ENCODE results near the gene HSD17B2.
A peak's percentile ranks its signal among the peaks of the same experiment; 100 is the strongest.

The HSD17B2 gene

DNA sequence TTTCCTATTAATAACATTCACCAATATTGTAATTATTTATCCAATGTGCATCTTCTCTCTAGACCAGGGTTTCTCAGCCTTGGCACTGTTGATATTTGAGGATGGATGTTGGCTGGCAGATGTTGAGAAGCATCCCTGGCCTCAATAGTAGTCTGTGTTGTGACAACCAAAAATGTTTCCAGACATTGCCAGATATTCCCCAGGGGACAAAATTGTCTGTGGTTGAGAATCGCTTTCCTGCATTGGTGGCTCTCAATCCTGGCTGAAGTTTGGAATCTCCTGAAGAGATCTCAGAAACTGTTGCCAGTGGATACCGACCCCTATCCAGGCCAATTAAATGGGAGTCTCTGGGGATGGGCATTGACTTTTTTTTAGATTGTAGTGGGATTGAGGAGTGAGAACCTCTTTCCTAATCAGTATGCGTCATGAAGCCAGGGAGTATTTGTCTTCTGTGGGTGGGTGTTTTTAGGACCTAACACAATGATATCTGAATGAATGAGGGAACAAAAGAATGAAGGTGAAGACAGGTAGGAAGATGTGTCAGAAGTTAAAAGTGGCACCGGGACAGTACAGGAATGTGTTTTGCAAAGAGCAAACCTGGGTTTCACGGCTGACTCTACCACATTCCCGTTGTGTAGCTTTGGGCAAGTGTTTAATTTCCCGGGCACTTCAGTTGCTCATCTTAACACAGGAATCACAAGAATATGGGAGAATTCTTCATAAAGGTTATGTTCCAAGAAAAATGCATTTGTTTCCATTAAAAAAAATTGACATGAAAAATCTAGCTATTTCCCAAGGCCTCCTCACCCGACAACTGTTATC is 24.3 kb downstream of the HSD17B2 start:
- TF ChIP-seq, protein P1, sequence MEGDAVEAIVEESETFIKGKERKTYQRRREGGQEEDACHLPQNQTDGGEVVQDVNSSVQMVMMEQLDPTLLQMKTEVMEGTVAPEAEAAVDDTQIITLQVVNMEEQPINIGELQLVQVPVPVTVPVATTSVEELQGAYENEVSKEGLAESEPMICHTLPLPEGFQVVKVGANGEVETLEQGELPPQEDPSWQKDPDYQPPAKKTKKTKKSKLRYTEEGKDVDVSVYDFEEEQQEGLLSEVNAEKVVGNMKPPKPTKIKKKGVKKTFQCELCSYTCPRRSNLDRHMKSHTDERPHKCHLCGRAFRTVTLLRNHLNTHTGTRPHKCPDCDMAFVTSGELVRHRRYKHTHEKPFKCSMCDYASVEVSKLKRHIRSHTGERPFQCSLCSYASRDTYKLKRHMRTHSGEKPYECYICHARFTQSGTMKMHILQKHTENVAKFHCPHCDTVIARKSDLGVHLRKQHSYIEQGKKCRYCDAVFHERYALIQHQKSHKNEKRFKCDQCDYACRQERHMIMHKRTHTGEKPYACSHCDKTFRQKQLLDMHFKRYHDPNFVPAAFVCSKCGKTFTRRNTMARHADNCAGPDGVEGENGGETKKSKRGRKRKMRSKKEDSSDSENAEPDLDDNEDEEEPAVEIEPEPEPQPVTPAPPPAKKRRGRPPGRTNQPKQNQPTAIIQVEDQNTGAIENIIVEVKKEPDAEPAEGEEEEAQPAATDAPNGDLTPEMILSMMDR (IDR thresholded peaks at IDR 0.05; ENCODE audit: extremely low read depth, insufficient read depth, missing control alignments): no peak
- DNase-seq (ENCODE audit: low spot score): no peak
- in situ Hi-C loops (cut with MboI; ENCODE audit: low pct_unique_long_range_greater_than_20kb, low sequenced_read_pairs, unreplicated experiment): no loop called here

DNA sequence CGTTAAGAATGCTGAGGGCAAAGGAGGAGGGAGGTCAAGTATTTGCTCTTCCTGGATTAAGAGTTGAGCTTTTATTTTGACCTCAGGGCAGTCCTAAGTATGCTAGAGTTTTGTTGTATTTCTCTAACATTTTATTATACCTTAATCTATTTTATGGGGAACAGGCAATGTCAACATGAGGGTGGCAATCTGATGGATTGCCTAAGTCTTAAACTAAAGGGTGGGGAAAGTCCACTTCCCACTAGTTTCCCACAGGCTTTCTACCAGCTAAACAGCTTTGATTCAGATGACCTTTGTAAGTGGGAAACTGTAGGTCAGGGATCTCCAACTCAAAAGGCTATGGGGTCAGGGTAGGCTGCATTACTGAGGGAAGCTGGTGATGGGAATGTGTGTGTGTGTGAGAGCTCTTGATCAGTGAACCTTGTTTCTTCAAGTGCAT is 24.9 kb downstream of the HSD17B2 start:
- in situ Hi-C loops (cut with MboI; ENCODE audit: low pct_unique_long_range_greater_than_20kb, low sequenced_read_pairs, unreplicated experiment): no loop called here
- DNase-seq (ENCODE audit: low spot score): no peak
- TF ChIP-seq, protein P1 (IDR thresholded peaks at IDR 0.05; ENCODE audit: extremely low read depth, insufficient read depth, missing control alignments): no peak

DNA sequence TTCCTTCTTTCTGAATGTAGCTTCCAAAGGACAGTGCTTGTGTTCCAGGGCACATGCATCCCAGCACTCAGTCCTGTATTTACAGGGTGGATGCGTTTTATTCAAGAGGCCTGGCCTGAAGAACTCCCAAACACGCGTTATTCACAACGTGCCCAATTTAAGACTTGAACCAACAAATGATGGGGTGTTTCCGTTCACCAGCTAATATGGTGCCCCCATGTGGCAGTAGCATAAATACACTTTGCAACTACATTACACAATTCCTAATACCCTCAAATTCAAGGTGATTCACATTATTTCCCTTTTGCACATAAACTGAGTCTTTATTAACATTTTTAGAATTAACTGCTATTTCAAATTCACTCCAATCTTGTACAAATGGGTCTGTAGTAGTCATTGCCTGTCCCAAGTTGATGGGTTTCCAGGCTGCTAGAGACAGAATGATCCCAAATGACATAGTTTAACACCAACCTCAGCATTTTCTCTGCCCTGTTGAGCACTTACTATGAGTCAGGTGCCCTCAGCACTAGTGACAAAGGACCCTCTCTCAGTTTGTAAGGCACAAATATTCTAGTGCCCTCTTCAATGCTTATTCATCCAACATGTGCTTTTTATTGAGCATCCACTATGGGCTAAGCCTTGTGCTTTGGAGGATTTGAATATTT is 26.9 kb downstream of the HSD17B2 start:
- peak; percentile 62 for DNase-seq (ENCODE audit: low spot score)
- TF ChIP-seq, protein P1 (IDR thresholded peaks at IDR 0.05; ENCODE audit: extremely low read depth, insufficient read depth, missing control alignments): peak; percentile 66
- in situ Hi-C loops (cut with MboI; ENCODE audit: low pct_unique_long_range_greater_than_20kb, low sequenced_read_pairs, unreplicated experiment): no loop called here

DNA sequence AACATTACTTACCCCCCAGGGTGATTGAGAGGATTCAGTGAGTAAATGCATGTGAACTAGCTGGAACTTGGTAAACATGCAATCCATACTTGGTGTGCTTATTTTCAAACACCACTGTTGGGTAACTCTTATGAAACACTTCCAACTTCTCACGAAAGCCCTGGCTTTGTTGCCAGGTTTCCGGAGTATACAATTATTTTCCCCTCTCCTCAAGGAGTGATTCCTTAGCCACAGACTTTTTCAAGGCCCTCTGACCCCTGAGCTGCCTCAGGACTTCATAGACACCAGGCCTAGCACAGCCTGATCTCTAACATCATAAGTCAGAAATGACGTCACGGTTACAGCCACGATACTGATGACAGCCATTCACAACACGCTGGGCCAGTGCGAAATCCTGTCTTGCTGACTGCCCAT is 27.6 kb downstream of the HSD17B2 start:
- TF ChIP-seq, protein P1 (IDR thresholded peaks at IDR 0.05; ENCODE audit: extremely low read depth, insufficient read depth, missing control alignments): no peak
- in situ Hi-C loops (cut with MboI; ENCODE audit: low pct_unique_long_range_greater_than_20kb, low sequenced_read_pairs, unreplicated experiment): no loop called here
- DNase-seq (ENCODE audit: low spot score): no peak

DNA sequence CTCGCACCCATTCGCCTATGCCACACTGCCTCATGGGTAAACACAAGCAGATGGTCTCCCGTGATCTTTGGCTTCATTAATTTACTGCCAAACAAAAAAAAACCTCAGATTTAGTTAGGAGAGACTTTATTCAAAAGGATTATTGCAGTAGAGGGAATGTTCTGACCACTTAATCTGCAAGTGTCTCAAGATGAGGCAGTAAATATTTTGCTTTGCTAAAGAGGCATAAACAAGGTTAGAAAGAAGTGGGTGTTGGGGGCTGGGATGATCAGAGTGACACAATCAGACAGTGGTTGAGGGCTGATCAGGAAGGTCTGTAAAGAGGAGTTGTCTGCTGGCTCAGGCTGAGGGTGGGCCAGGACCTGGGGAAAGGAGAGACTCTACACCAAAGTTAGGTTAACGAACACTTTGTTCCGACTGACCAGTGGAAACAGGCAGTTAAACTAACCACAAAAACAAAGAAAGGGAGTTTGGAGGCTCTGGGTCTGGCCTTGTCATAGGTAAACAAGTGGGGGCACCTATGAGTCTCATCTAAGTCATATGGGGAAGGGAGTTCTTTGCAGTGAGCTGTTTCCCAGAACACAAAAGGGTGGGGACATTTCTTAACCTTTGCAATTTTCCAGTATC is 28.5 kb downstream of the HSD17B2 start:
- TF ChIP-seq, protein P1 (IDR thresholded peaks at IDR 0.05; ENCODE audit: extremely low read depth, insufficient read depth, missing control alignments): no peak
- in situ Hi-C loops (cut with MboI; ENCODE audit: low pct_unique_long_range_greater_than_20kb, low sequenced_read_pairs, unreplicated experiment): no loop called here
- no peak for DNase-seq (ENCODE audit: low spot score)

DNA sequence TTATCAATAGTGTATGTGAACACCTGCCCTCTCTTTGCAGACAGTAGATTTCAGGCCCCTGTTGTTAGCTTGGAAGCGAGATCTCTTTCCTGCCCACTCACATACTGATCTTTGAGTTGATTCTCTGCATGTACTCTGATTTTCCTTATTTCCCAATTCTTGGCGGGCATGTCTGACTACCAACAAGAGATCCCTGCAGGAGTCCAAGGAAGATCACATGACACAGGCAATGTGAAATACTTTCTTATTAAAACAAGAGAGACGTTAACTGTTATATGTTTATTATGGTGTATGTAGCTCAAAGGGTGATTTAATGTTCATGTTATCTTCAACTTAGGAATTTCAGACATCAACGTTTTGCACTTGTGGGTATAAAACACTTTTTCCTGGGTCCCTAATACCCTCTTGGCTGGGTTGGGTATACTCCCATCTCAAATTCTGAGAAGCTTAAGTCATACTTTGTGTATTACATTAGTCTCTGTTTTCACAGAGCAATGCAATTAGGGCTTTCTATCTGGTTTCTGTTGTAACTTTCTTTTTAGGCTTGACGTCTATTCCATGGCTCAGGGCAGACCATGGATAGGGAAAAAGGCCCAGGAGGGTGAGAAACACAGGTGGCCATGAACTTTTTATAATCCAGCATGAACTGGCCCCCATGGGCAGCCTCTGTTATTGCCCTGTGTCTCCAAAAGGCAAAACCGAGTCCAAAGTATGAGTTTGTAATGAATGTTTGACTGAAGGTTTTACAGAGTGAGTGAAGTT is 32.2 kb downstream of the HSD17B2 start:
- in situ Hi-C loops (cut with MboI; ENCODE audit: low pct_unique_long_range_greater_than_20kb, low sequenced_read_pairs, unreplicated experiment): no loop called here
- DNase-seq (ENCODE audit: low spot score): no peak
- TF ChIP-seq, protein P1 (IDR thresholded peaks at IDR 0.05; ENCODE audit: extremely low read depth, insufficient read depth, missing control alignments): no peak

Data from GM13977 (cell line).